ENCODE measurements around the gene LIN9. TPM values are rescaled to one million over a fixed set of nuclear protein-coding genes. Genes with fewer than 3 reads are reported as not detected.

LIN9 gene
- total and polyA plus RNA-seq, 2 of the 8 experiments (the other 6 are each of a cell fraction or from before 2014, with no cell fraction given), result 5.6 to 12.6 TPM

DNA sequence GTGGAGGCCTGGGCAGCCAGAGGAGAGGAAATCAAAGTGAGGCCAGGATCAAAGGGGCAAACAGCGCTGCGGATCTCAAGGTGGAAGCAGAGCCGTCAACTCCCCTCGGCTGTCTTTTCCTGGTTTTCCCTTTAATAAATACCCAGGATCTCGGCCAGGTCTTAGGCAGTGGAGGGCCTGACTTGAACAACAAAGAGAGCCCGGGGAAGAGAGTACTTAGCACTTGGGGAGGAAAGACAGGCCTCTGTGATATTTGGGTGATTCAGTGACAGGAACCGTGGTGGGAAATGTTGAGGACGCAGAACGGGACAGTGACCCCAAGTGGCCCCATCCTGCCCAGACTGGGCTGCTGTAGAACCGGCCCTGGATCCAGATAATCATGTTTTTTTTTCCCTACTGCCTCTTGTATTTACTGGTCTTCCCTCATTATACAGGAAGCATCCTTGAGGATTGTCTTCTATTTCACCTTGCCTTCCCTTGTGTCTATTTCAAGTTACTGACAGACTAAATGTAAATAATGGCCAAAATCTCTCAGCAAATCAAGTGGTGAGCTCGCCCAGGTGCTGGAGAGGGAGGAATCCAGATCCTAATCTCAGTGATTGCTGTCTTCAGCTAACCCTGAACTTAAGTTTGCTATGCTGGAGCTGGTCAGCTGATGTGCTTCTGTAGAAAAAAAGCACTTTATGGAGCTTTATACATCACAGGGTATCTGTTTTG, 88.3 kb downstream of the LIN9 start (continued):
- no peak for TF ChIP-seq CTBP2 (IDR thresholded peaks at IDR 0.05; ENCODE audit: borderline replicate concordance, insufficient read depth, insufficient read length, low read length)

Data from H1 (cell line).